ENCODE measurements around the gene GRK1. TPM values are rescaled to one million over a fixed set of nuclear protein-coding genes. Genes with fewer than 3 reads are reported as not detected.

The GRK1 gene
- total and polyA plus RNA-seq, 2 of the 4 experiments (the other 2 are of a cell fraction), result not detected

GRCh38 chr13:113618455-113618854 is 48.6 kb upstream of the GRK1 start:
- peaks cover 16% of the 10 kb centered on the region for H3K36me3 ChIP-seq (ENCODE audit: control insufficient read depth, insufficient read depth, low read length)
- H3K9me3 ChIP-seq (ENCODE audit: control insufficient read depth, insufficient read depth, low read length), result no peaks in the 10 kb centered on the region
- no CpG with 5 or more reads among the region's 7 CpGs for WGBS, 2 experiments (ENCODE audit: extremely low coverage in 2 of 2, insufficient read length in 1 of 2)
- peaks cover 64% of the 10 kb centered on the region for H4K20me1 ChIP-seq (ENCODE audit: insufficient read depth, low read length)
- H2BK20ac ChIP-seq (ENCODE audit: low read depth, low read length), result no peak overlapping the region
- H3K4me1 ChIP-seq (ENCODE audit: control insufficient read depth, insufficient read depth, low read length), result peaks cover 13% of the 10 kb centered on the region
- intact Hi-C loops (cut with micrococcal nuclease), result no loop called here
- POLR2A ChIA-PET (ENCODE audit: unreplicated experiment), result no interaction called here
- no peak overlapping the region for H3K4me3 ChIP-seq (ENCODE audit: insufficient read depth, low read depth, low read length)
- H2AFZ ChIP-seq (replicated peaks; ENCODE audit: low read length, poor library complexity), result no peak overlapping the region
- H3K27me3 ChIP-seq (ENCODE audit: control insufficient read depth, insufficient read depth, low read length), result no peaks in the 10 kb centered on the region
- no peak overlapping the region for H3K18ac ChIP-seq (ENCODE audit: low read depth, low read length)
- no peak overlapping the region for H3K56ac ChIP-seq (ENCODE audit: extremely low read depth, insufficient read depth, low read length)
- no TSS peak for BruUV-seq (replicated peaks)
- no peak overlapping the region for H2AK9ac ChIP-seq (replicated peaks; ENCODE audit: low read depth, low read length, poor library complexity)
- H4K5ac ChIP-seq (ENCODE audit: low read depth, low read length), result no peak overlapping the region
- no peak overlapping the region for H2BK5ac ChIP-seq (ENCODE audit: low read depth, low read length, poor library complexity, severe bottlenecking)
- no peak overlapping the region for H3K27ac ChIP-seq (ENCODE audit: insufficient read depth, low read length)
- H3K4ac ChIP-seq (ENCODE audit: low read depth, low read length), result no peak overlapping the region
- ATAC-seq (ENCODE audit: low read depth), result no peak
- TF ChIP-seq CTCF (conservative IDR thresholded peaks at IDR 0.05; ENCODE audit: low read depth, low read length) (no peak), MAFK (IDR thresholded peaks at IDR 0.05; ENCODE audit: low read depth, low read length) (no peak), BHLHE40 (IDR thresholded peaks at IDR 0.05; ENCODE audit: low read depth, low read length) (no peak), USF2 (IDR thresholded peaks at IDR 0.05; ENCODE audit: low read depth, low read length) (no peak), ELK1 (IDR thresholded peaks at IDR 0.05; ENCODE audit: borderline replicate concordance, low read depth, low read length) (no peak), RFX5 (IDR thresholded peaks at IDR 0.05; ENCODE audit: low read depth, low read length) (no peak), FOS (IDR thresholded peaks at IDR 0.05; ENCODE audit: low read depth, low read length) (no peak), CHD1 (IDR thresholded peaks at IDR 0.05; ENCODE audit: low read depth, low read length) (no peak), RCOR1 (IDR thresholded peaks at IDR 0.05; ENCODE audit: insufficient replicate concordance, low read length) (no peak), RAD21 (IDR thresholded peaks at IDR 0.05; ENCODE audit: low read length) (no peak), SMC3 (IDR thresholded peaks at IDR 0.05; ENCODE audit: low read depth, low read length) (no peak), MAZ (IDR thresholded peaks at IDR 0.05; ENCODE audit: borderline replicate concordance, low read depth, low read length) (no peak), NFE2L2 (IDR thresholded peaks at IDR 0.05; ENCODE audit: low read depth, low read length) (no peak), CEBPB (IDR thresholded peaks at IDR 0.05; ENCODE audit: low read depth, low read length) (no peak), MXI1 (IDR thresholded peaks at IDR 0.05; ENCODE audit: borderline replicate concordance, low read depth, low read length) (no peak), POLR2A (IDR thresholded peaks at IDR 0.05; ENCODE audit: low read depth, low read length) (no peak)
- H3K4me2 ChIP-seq (ENCODE audit: low read depth, low read length), result no peak overlapping the region
- H3K23ac ChIP-seq (ENCODE audit: low read depth, low read length), result no peak overlapping the region
- no peak overlapping the region for H3K9ac ChIP-seq (ENCODE audit: low read depth, low read length)
- H3K9me1 ChIP-seq (ENCODE audit: insufficient read depth, low read length), result peaks cover 21% of the 10 kb centered on the region
- peaks cover 28 to 66% of the 10 kb centered on the region in 2 experiments for H3K79me1 ChIP-seq (ENCODE audit: low read depth in 1 of 2, low read length in 2 of 2)
- H4K91ac ChIP-seq (ENCODE audit: insufficient read depth, low read depth, low read length), result no peak overlapping the region
- H2AK5ac ChIP-seq (ENCODE audit: low read depth, low read length), result no peak overlapping the region
- no peak overlapping the region for H4K8ac ChIP-seq (ENCODE audit: low read depth in 2 of 2, low read length in 2 of 2)
- no peak overlapping the region for H2BK120ac ChIP-seq (ENCODE audit: low read depth, low read length)
- H3K14ac ChIP-seq (replicated peaks; ENCODE audit: low read depth, low read length), result no peak overlapping the region
- dilution Hi-C loops (cut with HindIII; ENCODE audit: low sequenced_read_pairs, unreplicated experiment), result no loop called here
- CTCF ChIA-PET, result no interaction called here
- no peak for DNase-seq
- in situ Hi-C loops (cut with MboI; ENCODE audit: low sequenced_read_pairs), result no loop called here
- no peak overlapping the region for H2BK15ac ChIP-seq (ENCODE audit: low read depth, low read length)

Data from IMR-90 (cell line).